ENCODE results near the gene CADPS.

GRCh38 chr3:62723914-62724217 lies 151.3 kb downstream of the CADPS start:
- TF ChIP-seq POLR2AphosphoS5 (IDR thresholded peaks at IDR 0.05; ENCODE audit: low read depth, low read length) = no peak
- TF ChIP-seq RXRA (IDR thresholded peaks at IDR 0.05; ENCODE audit: borderline replicate concordance, low read depth) = no peak
- TF ChIP-seq USF1 (IDR thresholded peaks at IDR 0.05; ENCODE audit: borderline replicate concordance, low read depth) = no peak
- no peak for TF ChIP-seq SIN3A (IDR thresholded peaks at IDR 0.05; ENCODE audit: borderline replicate concordance, low read depth, low read length)
- no peak for TF ChIP-seq USF2 (IDR thresholded peaks at IDR 0.05; ENCODE audit: borderline replicate concordance, low read depth, low read length)
- no peak for TF ChIP-seq EP300 (IDR thresholded peaks at IDR 0.05; ENCODE audit: borderline replicate concordance in 1 of 2, low read depth in 1 of 2, low read length in 1 of 2)
- no peak for TF ChIP-seq CTCF (IDR thresholded peaks at IDR 0.05)
- no peak for TF ChIP-seq TCF12 (IDR thresholded peaks at IDR 0.05)
- no peak for TF ChIP-seq REST (IDR thresholded peaks at IDR 0.05; ENCODE audit: low read depth, low read length)
- TF ChIP-seq EZH2phosphoT487 (IDR thresholded peaks at IDR 0.05; ENCODE audit: borderline replicate concordance, low read depth) = no peak
- TF ChIP-seq ZBTB33 (IDR thresholded peaks at IDR 0.05; ENCODE audit: borderline replicate concordance, low read depth) = no peak
- no peak for TF ChIP-seq TAF1 (IDR thresholded peaks at IDR 0.05; ENCODE audit: borderline replicate concordance, low read depth, low read length)
- TF ChIP-seq GATA2 (CRISPR knock-in tag; IDR thresholded peaks at IDR 0.05) = no peak

All from SK-N-SH (cell line).